ENCODE data around the gene MYH8.

Gene MYH8

GRCh38 chr17:10421211-10421610 lies 539 bp downstream of the MYH8 start:
- Histone ChIP-seq H3K4me2 (ENCODE audit: low read length) (no peak overlapping the region), H3K27me3 (ENCODE audit: control insufficient read depth, insufficient read depth, low read length) (no peaks in the 10 kb centered on the region), H3K36me3 (ENCODE audit: insufficient read depth, low read length) (no peaks in the 10 kb centered on the region), H3K4me1 (ENCODE audit: control insufficient read depth, insufficient read depth, low read length) (no peaks in the 10 kb centered on the region), H3K9me3 (replicated peaks; ENCODE audit: low read length) (no peaks in the 10 kb centered on the region), H3K9ac (ENCODE audit: low read depth, low read length) (no peak overlapping the region), H3K4me3 (ENCODE audit: low read length) (no peak overlapping the region)

- Histone ChIP-seq H3K9me3 (replicated peaks; ENCODE audit: low read length) (no peaks in the 10 kb centered on the region), H3K4me2 (ENCODE audit: low read length) (no peak overlapping the region), H3K4me3 (ENCODE audit: low read length) (no peak overlapping the region), H3K36me3 (ENCODE audit: insufficient read depth, low read length) (no peaks in the 10 kb centered on the region), H3K4me1 (ENCODE audit: control insufficient read depth, insufficient read depth, low read length) (no peaks in the 10 kb centered on the region), H3K9ac (ENCODE audit: low read depth, low read length) (no peak overlapping the region), H3K27me3 (ENCODE audit: control insufficient read depth, insufficient read depth, low read length) (no peaks in the 10 kb centered on the region)
These were observed 939 bp downstream of the MYH8 start for GRCh38 chr17:10420811-10421210.

- H3K4me3 ChIP-seq (ENCODE audit: low read length): no peak overlapping the region
- no peak overlapping the region for H3K9ac ChIP-seq (ENCODE audit: low read depth, low read length)
- no peaks in the 10 kb centered on the region for H3K36me3 ChIP-seq (ENCODE audit: insufficient read depth, low read length)
- H3K4me2 ChIP-seq (ENCODE audit: low read length): no peak overlapping the region
- no peaks in the 10 kb centered on the region for H3K4me1 ChIP-seq (ENCODE audit: control insufficient read depth, insufficient read depth, low read length)
- no peaks in the 10 kb centered on the region for H3K9me3 ChIP-seq (replicated peaks; ENCODE audit: low read length)
- no peaks in the 10 kb centered on the region for H3K27me3 ChIP-seq (ENCODE audit: control insufficient read depth, insufficient read depth, low read length)
These were observed 4.3 kb downstream of the MYH8 start for GRCh38 chr17:10417431-10417830.

GRCh38 chr17:10415161-10415560 lies 6.6 kb downstream of the MYH8 start:
- Histone ChIP-seq H3K9ac (ENCODE audit: low read depth, low read length) (no peak overlapping the region), H3K36me3 (ENCODE audit: insufficient read depth, low read length) (no peaks in the 10 kb centered on the region), H3K4me1 (ENCODE audit: control insufficient read depth, insufficient read depth, low read length) (no peaks in the 10 kb centered on the region), H3K4me3 (ENCODE audit: low read length) (no peak overlapping the region), H3K4me2 (ENCODE audit: low read length) (peak overlapping the region; percentile 27), H3K27me3 (ENCODE audit: control insufficient read depth, insufficient read depth, low read length) (no peaks in the 10 kb centered on the region), H3K9me3 (replicated peaks; ENCODE audit: low read length) (no peaks in the 10 kb centered on the region)

GRCh38 chr17:10403589-10403988 lies 18.2 kb downstream of the MYH8 start:
- Histone ChIP-seq H3K4me1 (ENCODE audit: control insufficient read depth, insufficient read depth, low read length) (no peaks in the 10 kb centered on the region), H3K9ac (ENCODE audit: low read depth, low read length) (no peak overlapping the region), H3K9me3 (replicated peaks; ENCODE audit: low read length) (no peaks in the 10 kb centered on the region), H3K36me3 (ENCODE audit: insufficient read depth, low read length) (no peaks in the 10 kb centered on the region), H3K4me3 (ENCODE audit: low read length) (no peak overlapping the region), H3K27me3 (ENCODE audit: control insufficient read depth, insufficient read depth, low read length) (no peaks in the 10 kb centered on the region), H3K4me2 (ENCODE audit: low read length) (no peak overlapping the region)

- no peaks in the 10 kb centered on the region for H3K9me3 ChIP-seq (replicated peaks; ENCODE audit: low read length)
- no peak overlapping the region for H3K4me2 ChIP-seq (ENCODE audit: low read length)
- no peaks in the 10 kb centered on the region for H3K36me3 ChIP-seq (ENCODE audit: insufficient read depth, low read length)
- no peaks in the 10 kb centered on the region for H3K27me3 ChIP-seq (ENCODE audit: control insufficient read depth, insufficient read depth, low read length)
- no peak overlapping the region for H3K4me3 ChIP-seq (ENCODE audit: low read length)
- H3K9ac ChIP-seq (ENCODE audit: low read depth, low read length): no peak overlapping the region
- peaks cover 3% of the 10 kb centered on the region for H3K4me1 ChIP-seq (ENCODE audit: control insufficient read depth, insufficient read depth, low read length)
These were observed 23.4 kb downstream of the MYH8 start for GRCh38 chr17:10398352-10398751.

GRCh38 chr17:10396524-10397163 lies 25.1 kb downstream of the MYH8 start:
- no peak overlapping the region for H3K4me2 ChIP-seq (ENCODE audit: low read length)
- H3K4me1 ChIP-seq (ENCODE audit: control insufficient read depth, insufficient read depth, low read length): peaks cover 3% of the 10 kb centered on the region
- H3K27me3 ChIP-seq (ENCODE audit: control insufficient read depth, insufficient read depth, low read length): no peaks in the 10 kb centered on the region
- no peak overlapping the region for H3K9ac ChIP-seq (ENCODE audit: low read depth, low read length)
- H3K4me3 ChIP-seq (ENCODE audit: low read length): no peak overlapping the region
- no peaks in the 10 kb centered on the region for H3K9me3 ChIP-seq (replicated peaks; ENCODE audit: low read length)
- H3K36me3 ChIP-seq (ENCODE audit: insufficient read depth, low read length): no peaks in the 10 kb centered on the region

- Histone ChIP-seq H3K36me3 (ENCODE audit: insufficient read depth, low read length) (no peaks in the 10 kb centered on the region), H3K4me3 (ENCODE audit: low read length) (no peak overlapping the region), H3K4me1 (ENCODE audit: control insufficient read depth, insufficient read depth, low read length) (peaks cover 3% of the 10 kb centered on the region), H3K4me2 (ENCODE audit: low read length) (no peak overlapping the region), H3K9me3 (replicated peaks; ENCODE audit: low read length) (no peaks in the 10 kb centered on the region), H3K9ac (ENCODE audit: low read depth, low read length) (no peak overlapping the region), H3K27me3 (ENCODE audit: control insufficient read depth, insufficient read depth, low read length) (no peaks in the 10 kb centered on the region)
These were observed 27.4 kb downstream of the MYH8 start for GRCh38 chr17:10394201-10394887.

- Histone ChIP-seq H3K4me3 (ENCODE audit: low read length) (no peak overlapping the region), H3K4me1 (ENCODE audit: control insufficient read depth, insufficient read depth, low read length) (peaks cover 5% of the 10 kb centered on the region), H3K9ac (ENCODE audit: low read depth, low read length) (no peak overlapping the region), H3K27me3 (ENCODE audit: control insufficient read depth, insufficient read depth, low read length) (no peaks in the 10 kb centered on the region), H3K36me3 (ENCODE audit: insufficient read depth, low read length) (no peaks in the 10 kb centered on the region), H3K9me3 (replicated peaks; ENCODE audit: low read length) (no peaks in the 10 kb centered on the region), H3K4me2 (ENCODE audit: low read length) (no peak overlapping the region)
These were observed 28.9 kb downstream of the MYH8 start for GRCh38 chr17:10392880-10393279.

GRCh38 chr17:10385871-10386270 lies 35.9 kb downstream of the MYH8 start:
- Histone ChIP-seq H3K36me3 (ENCODE audit: insufficient read depth, low read length) (no peaks in the 10 kb centered on the region), H3K4me2 (ENCODE audit: low read length) (peak overlapping the region; percentile 18), H3K4me3 (ENCODE audit: low read length) (no peak overlapping the region), H3K4me1 (ENCODE audit: control insufficient read depth, insufficient read depth, low read length) (peaks cover 49% of the 10 kb centered on the region), H3K9me3 (replicated peaks; ENCODE audit: low read length) (no peaks in the 10 kb centered on the region), H3K27me3 (ENCODE audit: control insufficient read depth, insufficient read depth, low read length) (no peaks in the 10 kb centered on the region), H3K9ac (ENCODE audit: low read depth, low read length) (no peak overlapping the region)

GRCh38 chr17:10384175-10384574 lies 37.6 kb downstream of the MYH8 start:
- Histone ChIP-seq H3K4me1 (ENCODE audit: control insufficient read depth, insufficient read depth, low read length) (peaks cover 63% of the 10 kb centered on the region), H3K27me3 (ENCODE audit: control insufficient read depth, insufficient read depth, low read length) (no peaks in the 10 kb centered on the region), H3K36me3 (ENCODE audit: insufficient read depth, low read length) (no peaks in the 10 kb centered on the region), H3K4me2 (ENCODE audit: low read length) (peak overlapping the region; percentile 63), H3K4me3 (ENCODE audit: low read length) (peak overlapping the region; percentile 13), H3K9ac (ENCODE audit: low read depth, low read length) (peak overlapping the region; percentile 73), H3K9me3 (replicated peaks; ENCODE audit: low read length) (no peaks in the 10 kb centered on the region)

Data from skeletal muscle satellite cell (primary cell).